Endothelial cell of umbilical vein (primary cell): ENCODE measurements around the gene IMPACT.

Source experiments
- EZH2 ChIP-seq: IDR thresholded peaks from 2 replicates; pipeline ENCODE4 v1.6.1; 2012; ENCODE audit warnings: borderline replicate concordance, low read depth, mild to moderate bottlenecking, moderate library complexity, low read length, inconsistent platforms; ENCODE audit not compliant: severe bottlenecking
- GATA2 ChIP-seq: IDR thresholded peaks from 2 replicates; pipeline ENCODE4 v1.7.0; 2011; ENCODE audit warnings: low read depth, mild to moderate bottlenecking, moderate library complexity, mixed read lengths, low read length; ENCODE audit not compliant: insufficient read length, insufficient read depth
- JUN ChIP-seq: IDR thresholded peaks from 2 replicates; pipeline ENCODE4 v1.6.1; 2011; ENCODE audit warnings: borderline replicate concordance, low read depth; ENCODE audit not compliant: insufficient read length, insufficient read depth
- MYC ChIP-seq: IDR thresholded peaks from one replicate; pipeline ENCODE4 v1.6.1; 2011; ENCODE audit warnings: mild to moderate bottlenecking, low read depth, low read length
- POLR2A ChIP-seq: IDR thresholded peaks from 2 replicates; pipeline ENCODE4 v1.6.1; 2012; ENCODE audit warnings: low read depth, mild to moderate bottlenecking, control low read depth, low read length
- POLR2AphosphoS5 ChIP-seq: IDR thresholded peaks from 2 replicates; pipeline ENCODE4 v1.6.1; 2012; ENCODE audit warnings: low read depth, mild to moderate bottlenecking, control low read depth, low read length, moderate library complexity; ENCODE audit not compliant: insufficient read depth
- TF ChIP-seq, protein P1 (sequence below), 2 donors: IDR thresholded peaks; 1 replicate in 1 of 2; 2 replicates in 1 of 2; pipeline ENCODE4 v1.5.1; 2011; ENCODE audit warnings: low read length in 2 of 2, mild to moderate bottlenecking in 2 of 2, moderate library complexity in 2 of 2, control low read depth in 1 of 2, inconsistent platforms in 1 of 2, low read depth in 1 of 2; ENCODE audit not compliant: insufficient read depth in 1 of 2; ENCODE audit errors: extremely low read depth in 1 of 2

- TF ChIP-seq, protein P1, sequence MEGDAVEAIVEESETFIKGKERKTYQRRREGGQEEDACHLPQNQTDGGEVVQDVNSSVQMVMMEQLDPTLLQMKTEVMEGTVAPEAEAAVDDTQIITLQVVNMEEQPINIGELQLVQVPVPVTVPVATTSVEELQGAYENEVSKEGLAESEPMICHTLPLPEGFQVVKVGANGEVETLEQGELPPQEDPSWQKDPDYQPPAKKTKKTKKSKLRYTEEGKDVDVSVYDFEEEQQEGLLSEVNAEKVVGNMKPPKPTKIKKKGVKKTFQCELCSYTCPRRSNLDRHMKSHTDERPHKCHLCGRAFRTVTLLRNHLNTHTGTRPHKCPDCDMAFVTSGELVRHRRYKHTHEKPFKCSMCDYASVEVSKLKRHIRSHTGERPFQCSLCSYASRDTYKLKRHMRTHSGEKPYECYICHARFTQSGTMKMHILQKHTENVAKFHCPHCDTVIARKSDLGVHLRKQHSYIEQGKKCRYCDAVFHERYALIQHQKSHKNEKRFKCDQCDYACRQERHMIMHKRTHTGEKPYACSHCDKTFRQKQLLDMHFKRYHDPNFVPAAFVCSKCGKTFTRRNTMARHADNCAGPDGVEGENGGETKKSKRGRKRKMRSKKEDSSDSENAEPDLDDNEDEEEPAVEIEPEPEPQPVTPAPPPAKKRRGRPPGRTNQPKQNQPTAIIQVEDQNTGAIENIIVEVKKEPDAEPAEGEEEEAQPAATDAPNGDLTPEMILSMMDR (IDR thresholded peaks at IDR 0.05; ENCODE audit: extremely low read depth in 1 of 2, insufficient read depth in 1 of 2, low read depth in 1 of 2, low read length in 2 of 2), result no peak
- TF ChIP-seq JUN, result no peak
- TF ChIP-seq POLR2A, result no peak
- no peak for TF ChIP-seq MYC
- TF ChIP-seq POLR2AphosphoS5, result no peak
- no peak for TF ChIP-seq EZH2
- no peak for TF ChIP-seq GATA2
These were observed 64.1 kb downstream of the IMPACT start for GRCh38 chr18:24490539-24490938.
